ENCODE data around the gene BACH1.
"Not testable (repeated sequence)": the region's sequence is repeated elsewhere in the genome, so short reads cannot be mapped to it uniquely, and the experiment has no call there.

Gene BACH1

GRCh38 chr21:29343519-29343918 lies 44.8 kb downstream of the BACH1 start:
- DNase-seq (ENCODE audit: low read depth in 2 of 2, low spot score in 1 of 2), result no peak

GRCh38 chr21:29346281-29346680 lies 47.6 kb downstream of the BACH1 start:
- no peak for DNase-seq (ENCODE audit: low read depth in 2 of 2, low spot score in 1 of 2)

- no peak for DNase-seq (ENCODE audit: low read depth in 2 of 2, low spot score in 1 of 2)
Observed at GRCh38 chr21:29346771-29347170, 48.0 kb downstream of the BACH1 start.

- no peak for DNase-seq (ENCODE audit: low read depth in 2 of 2, low spot score in 1 of 2)
Observed at GRCh38 chr21:29347274-29347681, 48.6 kb downstream of the BACH1 start.

- no peak for DNase-seq (ENCODE audit: low read depth in 2 of 2, low spot score in 1 of 2)
Observed at GRCh38 chr21:29349702-29350101, 51.0 kb downstream of the BACH1 start.

GRCh38 chr21:29350246-29350779 lies 51.6 kb downstream of the BACH1 start:
- no peak for DNase-seq (ENCODE audit: low read depth in 2 of 2, low spot score in 1 of 2)

GRCh38 chr21:29351691-29352090 lies 53.0 kb downstream of the BACH1 start:
- DNase-seq (ENCODE audit: low read depth in 2 of 2, low spot score in 1 of 2), result no peak

GRCh38 chr21:29355043-29355710 lies 56.5 kb downstream of the BACH1 start:
- not testable (repeated sequence) for DNase-seq (ENCODE audit: low read depth in 2 of 2, low spot score in 1 of 2)

- DNase-seq (ENCODE audit: low read depth in 2 of 2, low spot score in 1 of 2), result not testable (repeated sequence)
Observed at GRCh38 chr21:29356291-29356690, 57.6 kb downstream of the BACH1 start.

GRCh38 chr21:29356810-29357209 lies 58.1 kb downstream of the BACH1 start:
- not testable (repeated sequence) for DNase-seq (ENCODE audit: low read depth in 2 of 2, low spot score in 1 of 2)

GRCh38 chr21:29359718-29360117 lies 61.0 kb downstream of the BACH1 start:
- no peak for DNase-seq (ENCODE audit: low read depth in 2 of 2, low spot score in 1 of 2)

GRCh38 chr21:29360799-29361765 lies 62.4 kb downstream of the BACH1 start:
- DNase-seq (ENCODE audit: low read depth in 2 of 2, low spot score in 1 of 2), result no peak

GRCh38 chr21:29362758-29363157 lies 64.0 kb downstream of the BACH1 start:
- DNase-seq (ENCODE audit: low read depth in 2 of 2, low spot score in 1 of 2), result no peak

GRCh38 chr21:29365661-29366265 lies 67.0 kb downstream of the BACH1 start:
- DNase-seq (ENCODE audit: low read depth in 2 of 2, low spot score in 1 of 2), result no peak

GRCh38 chr21:29366532-29366931 lies 67.8 kb downstream of the BACH1 start:
- DNase-seq (ENCODE audit: low read depth in 2 of 2, low spot score in 1 of 2), result no peak

GRCh38 chr21:29367335-29367734 lies 68.6 kb downstream of the BACH1 start:
- no peak for DNase-seq (ENCODE audit: low read depth in 2 of 2, low spot score in 1 of 2)

GRCh38 chr21:29368906-29369305 lies 70.2 kb downstream of the BACH1 start:
- no peak for DNase-seq (ENCODE audit: low read depth in 2 of 2, low spot score in 1 of 2)

GRCh38 chr21:29371464-29371863 lies 72.7 kb downstream of the BACH1 start:
- no peak for DNase-seq (ENCODE audit: low read depth in 2 of 2, low spot score in 1 of 2)

GRCh38 chr21:29372063-29372802 lies 73.5 kb downstream of the BACH1 start:
- DNase-seq (ENCODE audit: low read depth in 2 of 2, low spot score in 1 of 2), result peak; percentile 11 to 15

- no peak for DNase-seq (ENCODE audit: low read depth in 2 of 2, low spot score in 1 of 2)
Observed at GRCh38 chr21:29374481-29374880, 75.8 kb downstream of the BACH1 start.

- peak in 1 of 2 donors; percentile 8 for DNase-seq (ENCODE audit: low read depth in 2 of 2, low spot score in 1 of 2)
Observed at GRCh38 chr21:29376556-29376955, 77.8 kb downstream of the BACH1 start.
